Type B pancreatic cell (in vitro differentiated cells): ENCODE data around the gene PLCE1. TPM values are rescaled to one million over a fixed set of nuclear protein-coding genes. Genes with fewer than 3 reads are reported as not detected.
"Not testable (repeated sequence)": the region's sequence is repeated elsewhere in the genome, so short reads cannot be mapped to it uniquely, and the experiment has no call there.

ENCODE experiments used
- DNase-seq: peaks from one replicate; pipeline ENCODE4 v3.0.0; 2021; ENCODE audit warnings: mixed read lengths; ENCODE audit not compliant: unreplicated experiment; ENCODE audit errors: extremely low spot score
- H3K27ac Mint-ChIP-seq: 2 replicates; pipeline ENCODE4 v1.8.0; 2021; ENCODE audit warnings: mild to moderate bottlenecking, mixed read lengths
- H3K27me3 Mint-ChIP-seq: 2 replicates; pipeline ENCODE4 v1.8.0; 2021; ENCODE audit warnings: mixed read lengths
- H3K36me3 Mint-ChIP-seq: 2 replicates; pipeline ENCODE4 v1.8.0; 2021; ENCODE audit warnings: mixed read lengths
- H3K4me1 Mint-ChIP-seq: one replicate; pipeline ENCODE4 v1.8.0; 2021; ENCODE audit warnings: mixed read lengths; ENCODE audit not compliant: unreplicated experiment
- H3K4me3 Mint-ChIP-seq: 2 replicates; pipeline ENCODE4 v1.8.0; 2021; ENCODE audit warnings: mild to moderate bottlenecking, mixed read lengths
- H3K9me3 Mint-ChIP-seq: 2 replicates; pipeline ENCODE4 v1.8.0; 2021; ENCODE audit warnings: mixed read lengths
- CTCF ChIP-seq: fragments of 200-600 bp; sonication (generic); conservative IDR thresholded peaks from 2 replicates; pipeline ENCODE4 v1.5.0; 2021; ENCODE audit warnings: antibody characterized with exemption, mild to moderate bottlenecking
- total RNA-seq: library from RNA; stranded (reverse); gene quantifications from 2 replicates; pipeline ENCODE4 v1.2.1, GENCODE V29; 2021; ENCODE audit warnings: low replicate concordance

PLCE1 gene
- total RNA-seq, 1 donor from 2014 or later = 7.8 TPM

GRCh38 chr10:93965911-93966310, 27.8 kb upstream of the PLCE1 start:
- Mint-ChIP-seq H3K27ac (no peak overlapping the region), H3K9me3 (no peaks in the 10 kb centered on the region), H3K4me1 (no peaks in the 10 kb centered on the region), H3K4me3 (no peak overlapping the region), H3K27me3 (no peaks in the 10 kb centered on the region), H3K36me3 (no peaks in the 10 kb centered on the region)
- no peak for DNase-seq
- TF ChIP-seq CTCF = no peak

- TF ChIP-seq CTCF = no peak
- Mint-ChIP-seq H3K4me1 (no peaks in the 10 kb centered on the region), H3K4me3 (no peak overlapping the region), H3K36me3 (no peaks in the 10 kb centered on the region), H3K9me3 (no peaks in the 10 kb centered on the region), H3K27me3 (no peaks in the 10 kb centered on the region), H3K27ac (no peak overlapping the region)
- DNase-seq = no peak
These were observed 26.0 kb upstream of the PLCE1 start for GRCh38 chr10:93967756-93968155.

GRCh38 chr10:93968540-93968945, 25.2 kb upstream of the PLCE1 start:
- Mint-ChIP-seq H3K36me3 (no peaks in the 10 kb centered on the region), H3K4me3 (no peak overlapping the region), H3K27ac (no peak overlapping the region), H3K9me3 (no peaks in the 10 kb centered on the region), H3K4me1 (no peaks in the 10 kb centered on the region), H3K27me3 (no peaks in the 10 kb centered on the region)
- no peak for TF ChIP-seq CTCF
- no peak for DNase-seq

GRCh38 chr10:93970433-93971010, 23.2 kb upstream of the PLCE1 start:
- H3K27me3 Mint-ChIP-seq, H3K4me3 Mint-ChIP-seq, H3K27ac Mint-ChIP-seq, DNase-seq, H3K9me3 Mint-ChIP-seq, H3K4me1 Mint-ChIP-seq, H3K36me3 Mint-ChIP-seq: not testable (repeated sequence)

- Mint-ChIP-seq H3K27ac (no peak overlapping the region), H3K9me3 (no peaks in the 10 kb centered on the region), H3K4me3 (no peak overlapping the region), H3K4me1 (no peaks in the 10 kb centered on the region), H3K36me3 (no peaks in the 10 kb centered on the region), H3K27me3 (peaks cover 3% of the 10 kb centered on the region)
- TF ChIP-seq CTCF = no peak
- no peak for DNase-seq
These were observed 19.8 kb upstream of the PLCE1 start for GRCh38 chr10:93973748-93974445.

- no peaks in the 10 kb centered on the region for H3K36me3 Mint-ChIP-seq
- peaks cover 3% of the 10 kb centered on the region for H3K27me3 Mint-ChIP-seq
- no peaks in the 10 kb centered on the region for H3K4me1 Mint-ChIP-seq
- no peaks in the 10 kb centered on the region for H3K9me3 Mint-ChIP-seq
- no peak for DNase-seq
- TF ChIP-seq CTCF = no peak
- H3K27ac Mint-ChIP-seq = no peak overlapping the region
- H3K4me3 Mint-ChIP-seq = no peak overlapping the region
These were observed 16.3 kb upstream of the PLCE1 start for GRCh38 chr10:93977442-93977841.
